Hippocampal formation (tissue), 2 donors: Measurements from ENCODE around the gene FAM217A.

Source experiments
- DNase-seq, 2 donors: peaks; one replicate each; lab custom pipeline; 2025; lab: John Stamatoyannopoulos, UW

The FAM217A gene

GRCh38 chr6:4021133-4021853 is 57.6 kb downstream of the FAM217A start:
- DNase-seq, result peak; percentile 90 to 98

- DNase-seq, result no peak
These were observed 58.2 kb downstream of the FAM217A start for GRCh38 chr6:4020822-4021132.

GRCh38 chr6:4018924-4019236 is 60.1 kb downstream of the FAM217A start:
- DNase-seq, result no peak
